Lung (tissue), 16 donors: ENCODE data around the gene PCDHGB2. TPM values are rescaled to one million over a fixed set of nuclear protein-coding genes. Genes with fewer than 3 reads are reported as not detected.
"Not testable (repeated sequence)": the region's sequence is repeated elsewhere in the genome, so short reads cannot be mapped to it uniquely, and the experiment has no call there.

Experiments used
- ATAC-seq: fragments of 200-7000 bp; cut with Tn5 transposase; one replicate; pipeline ENCODE4 v1.9.1; 2020; ENCODE audit warnings: moderate number of reproducible peaks; ENCODE audit not compliant: insufficient read depth, low FRiP score
- DNase-seq, 3 donors: peaks; one replicate each; pipeline ENCODE4 v3.0.0-alpha.2; 2013 to 2017
- H3K27ac ChIP-seq, 2 donors: one replicate each; pipeline ENCODE4 v1.5.1; 2013; ENCODE audit warnings: mild to moderate bottlenecking in 2 of 2, moderate library complexity in 2 of 2, control low read depth in 1 of 2, inconsistent platforms in 1 of 2, low read depth in 1 of 2, low read length in 1 of 2
- H3K27me3 ChIP-seq, 3 donors: one replicate each; pipeline ENCODE4 v1.5.1; 2013; ENCODE audit warnings: low read length in 2 of 3; ENCODE audit not compliant: control insufficient read depth in 3 of 3, insufficient read depth in 3 of 3
- H3K36me3 ChIP-seq, 4 donors: one replicate each; pipeline ENCODE4 v1.5.1; 2013; ENCODE audit warnings: low read length in 4 of 4, mild to moderate bottlenecking in 1 of 4, moderate library complexity in 1 of 4; ENCODE audit not compliant: control insufficient read depth in 4 of 4, insufficient read depth in 4 of 4
- H3K4me1 ChIP-seq, 5 donors: one replicate each; pipeline ENCODE4 v1.5.1; 2013; ENCODE audit warnings: low read length in 5 of 5, mild to moderate bottlenecking in 2 of 5, moderate library complexity in 1 of 5; ENCODE audit not compliant: control insufficient read depth in 5 of 5, insufficient read depth in 5 of 5
- H3K4me3 ChIP-seq: one replicate; pipeline ENCODE4 v1.5.1; 2013; ENCODE audit warnings: mild to moderate bottlenecking, control low read depth, moderate library complexity
- H3K9ac ChIP-seq, 2 donors: one replicate each; pipeline ENCODE4 v1.5.1; 2013; ENCODE audit warnings: low read length in 2 of 2, control low read depth in 1 of 2; ENCODE audit not compliant: insufficient read depth in 1 of 2
- H3K9me3 ChIP-seq, 4 donors: one replicate each; pipeline ENCODE4 v1.5.1; 2013; ENCODE audit warnings: low read length in 3 of 4, mild to moderate bottlenecking in 1 of 4, moderate library complexity in 1 of 4; ENCODE audit not compliant: control insufficient read depth in 4 of 4, insufficient read depth in 3 of 4
- WGBS, 2 donors: extraction: QIAGEN DNeasy Blood & Tissue Kit; methylation state at CpG; one replicate each; pipeline ENCODE4 v1.1.7; 2013; 5-methylcytosine and 5-hydroxymethylcytosine counted together
- long read RNA-seq, 5 donors: transcript quantifications; one replicate each; lab custom pipeline, GENCODE V29; 2026
- polyA plus RNA-seq, 2 donors: library from polyadenylated mRNA; stranded (reverse); fragments of 200-250 nt; gene quantifications; one replicate each; pipeline ENCODE4 v1.2.1, GENCODE V29; 2013
- total RNA-seq, 2 donors: library from RNA; depleted of rRNA in 1 of 2; stranded (reverse); fragments of >200 nt in 1 of 2; gene quantifications; one replicate each; pipeline ENCODE4 v1.2.1, GENCODE V29; 2014 to 2021
- TF ChIP-seq, protein P1 (sequence below): IDR thresholded peaks from 2 replicates; pipeline ENCODE4 v1.5.1; 2012; ENCODE audit warnings: mild to moderate bottlenecking; ENCODE audit errors: control extremely low read depth, extremely low read depth
- donor health status: control.
- donor health status: control.
- donor health status: Bipolar disorder and iron deficiency.
- donor health status: healthy.
- donor health status: DM: yes; HTN: yes; CAD: no.

The PCDHGB2 gene
- 10 to 100 TPM in 1 of 2 donors, 1 to 10 TPM in 1; 4.6 to 10.1 TPM for total RNA-seq
- polyA plus RNA-seq = under 1 TPM; 0.28 to 0.48 TPM
- long read RNA-seq, donor 1, full-length matches to known transcripts = 12 of 12 reads
- long read RNA-seq, donor 1, partial matches to known transcripts = 0 of 12 reads
- long read RNA-seq, donor 1, other reads (novel, unspliced or antisense) = 0 of 12 reads
- long read RNA-seq, donor 2, full-length matches to known transcripts = 2 of 2 reads
- long read RNA-seq, donor 2, partial matches to known transcripts = 0 of 2 reads
- long read RNA-seq, donor 2, other reads (novel, unspliced or antisense) = 0 of 2 reads
- long read RNA-seq, donor 3, full-length matches to known transcripts = 3 of 3 reads
- long read RNA-seq, donor 3, partial matches to known transcripts = 0 of 3 reads
- long read RNA-seq, donor 3, other reads (novel, unspliced or antisense) = 0 of 3 reads
- long read RNA-seq, donor 4, partial matches to known transcripts = 0 of 1 reads
- long read RNA-seq, donor 4, other reads (novel, unspliced or antisense) = 0 of 1 reads
- long read RNA-seq, donor 5, full-length matches to known transcripts = 12 of 12 reads
- long read RNA-seq, donor 5, partial matches to known transcripts = 0 of 12 reads
- long read RNA-seq, donor 5, other reads (novel, unspliced or antisense) = 0 of 12 reads

DNA sequence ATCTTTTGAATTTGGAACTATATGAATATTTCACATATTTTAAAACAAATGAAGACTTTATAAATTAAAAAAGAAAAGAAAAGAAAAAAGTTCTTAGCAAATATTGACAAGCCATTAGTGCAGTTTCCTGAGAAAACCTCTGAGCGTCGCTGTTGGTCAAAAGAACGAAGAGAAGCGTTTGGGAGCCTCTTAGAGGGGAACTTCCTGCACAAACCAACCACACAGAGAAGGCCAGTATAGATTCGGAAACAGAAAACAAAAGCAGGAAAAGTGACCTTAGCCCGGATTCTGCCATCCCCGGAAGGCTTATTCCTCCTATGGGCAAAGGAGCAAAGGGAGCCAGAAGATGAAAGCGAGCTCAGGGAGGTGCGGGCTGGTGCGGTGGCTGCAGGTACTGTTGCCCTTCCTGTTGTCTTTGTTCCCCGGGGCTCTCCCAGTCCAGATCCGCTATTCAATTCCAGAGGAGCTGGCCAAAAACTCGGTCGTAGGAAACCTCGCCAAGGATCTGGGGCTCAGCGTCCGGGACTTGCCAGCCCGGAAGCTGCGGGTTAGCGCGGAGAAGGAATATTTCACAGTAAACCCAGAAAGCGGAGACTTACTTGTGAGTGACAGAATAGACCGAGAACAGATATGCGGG, at the start of gene PCDHGB2:
Gene PCDHGB2, plus strand, starts transcription at position 205 of the 637 bp plus-strand sequence. Its CDS starts 142 bp downstream, at position 347.
- TF ChIP-seq, protein P1, sequence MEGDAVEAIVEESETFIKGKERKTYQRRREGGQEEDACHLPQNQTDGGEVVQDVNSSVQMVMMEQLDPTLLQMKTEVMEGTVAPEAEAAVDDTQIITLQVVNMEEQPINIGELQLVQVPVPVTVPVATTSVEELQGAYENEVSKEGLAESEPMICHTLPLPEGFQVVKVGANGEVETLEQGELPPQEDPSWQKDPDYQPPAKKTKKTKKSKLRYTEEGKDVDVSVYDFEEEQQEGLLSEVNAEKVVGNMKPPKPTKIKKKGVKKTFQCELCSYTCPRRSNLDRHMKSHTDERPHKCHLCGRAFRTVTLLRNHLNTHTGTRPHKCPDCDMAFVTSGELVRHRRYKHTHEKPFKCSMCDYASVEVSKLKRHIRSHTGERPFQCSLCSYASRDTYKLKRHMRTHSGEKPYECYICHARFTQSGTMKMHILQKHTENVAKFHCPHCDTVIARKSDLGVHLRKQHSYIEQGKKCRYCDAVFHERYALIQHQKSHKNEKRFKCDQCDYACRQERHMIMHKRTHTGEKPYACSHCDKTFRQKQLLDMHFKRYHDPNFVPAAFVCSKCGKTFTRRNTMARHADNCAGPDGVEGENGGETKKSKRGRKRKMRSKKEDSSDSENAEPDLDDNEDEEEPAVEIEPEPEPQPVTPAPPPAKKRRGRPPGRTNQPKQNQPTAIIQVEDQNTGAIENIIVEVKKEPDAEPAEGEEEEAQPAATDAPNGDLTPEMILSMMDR = no peak
- WGBS, 2 donors = 18 to 20% methylated on average over 24 of the region's 24 CpGs
- Histone ChIP-seq H3K27me3 (peaks cover 0 to 5% (median under 1%) of the 10 kb centered on the region in 3 donors), H3K27ac (no peak within 1 kb of the TSS), H3K36me3 (peaks cover 0 to 3% (median 0%) of the 10 kb centered on the region in 4 donors), H3K4me3 (no peak within 1 kb of the TSS), H3K9me3 (peaks cover 11 to 55% (median 29%) of the 10 kb centered on the region in 4 donors), H3K4me1 (peaks cover 0 to 2% (median 0%) of the 10 kb centered on the region in 5 donors), H3K9ac (no peak within 1 kb of the TSS)
- ATAC-seq (no peak), DNase-seq (peak in 2 of 3 donors; percentile 43 to 44)

DNA sequence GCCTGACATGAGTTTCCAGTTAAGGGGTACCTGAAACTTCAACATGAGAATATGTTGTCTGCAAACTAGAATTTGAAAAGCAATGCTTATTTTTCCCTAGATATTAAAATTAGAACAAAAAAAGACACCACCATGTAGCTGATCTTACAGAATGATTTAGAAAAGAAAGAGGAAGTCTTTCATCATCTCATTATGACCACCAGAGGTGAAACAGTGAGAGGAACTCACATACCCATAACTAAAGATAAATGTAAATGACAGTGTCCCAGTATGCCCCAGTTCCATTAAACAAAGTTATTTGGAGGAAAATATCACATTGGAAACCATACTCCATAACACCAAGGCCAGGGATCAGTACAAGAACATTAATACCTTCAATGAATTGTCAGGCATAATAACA, 46.1 kb upstream of the PCDHGB2 start:
- Histone ChIP-seq H3K9me3 (peaks cover 23 to 51% (median 32%) of the 10 kb centered on the region in 4 donors), H3K27ac (no peak overlapping the region), H3K36me3 (peaks cover 0 to 29% (median 13%) of the 10 kb centered on the region in 4 donors), H3K9ac (no peak overlapping the region), H3K27me3 (no peaks in the 10 kb centered on the region), H3K4me1 (no peaks in the 10 kb centered on the region), H3K4me3 (no peak overlapping the region)
- TF ChIP-seq, protein P1 = no peak
- no peak for DNase-seq
- no peak for ATAC-seq

DNA sequence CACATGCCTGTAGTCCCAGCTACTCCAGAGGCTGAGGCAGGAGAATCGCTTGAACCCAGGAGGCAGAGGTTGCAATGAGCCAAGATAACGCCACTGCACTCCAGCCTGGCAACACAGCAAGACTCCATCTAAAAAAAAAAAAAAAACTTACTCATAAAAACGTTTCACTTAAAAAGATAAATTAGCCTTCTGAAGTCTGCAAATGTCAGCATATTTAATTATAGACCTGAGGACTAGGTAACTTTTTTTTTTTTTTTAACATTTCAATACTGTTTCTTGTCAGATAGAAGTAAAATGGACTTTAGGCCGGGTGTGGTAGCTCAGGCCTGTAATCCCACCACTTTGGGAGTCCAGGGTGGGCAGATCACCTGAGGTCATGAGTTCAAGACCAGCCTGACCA, 42.8 kb upstream of the PCDHGB2 start:
- H3K27me3 ChIP-seq, H3K9ac ChIP-seq, H3K4me3 ChIP-seq, H3K27ac ChIP-seq, ATAC-seq, DNase-seq, H3K4me1 ChIP-seq: not testable (repeated sequence)
- WGBS, 2 donors = 94% methylated on average over 4 of the region's 4 CpGs
- peaks cover 29 to 48% (median 35%) of the 10 kb centered on the region in 4 donors for H3K9me3 ChIP-seq
- peaks cover 0 to 39% (median 22%) of the 10 kb centered on the region in 4 donors for H3K36me3 ChIP-seq

DNA sequence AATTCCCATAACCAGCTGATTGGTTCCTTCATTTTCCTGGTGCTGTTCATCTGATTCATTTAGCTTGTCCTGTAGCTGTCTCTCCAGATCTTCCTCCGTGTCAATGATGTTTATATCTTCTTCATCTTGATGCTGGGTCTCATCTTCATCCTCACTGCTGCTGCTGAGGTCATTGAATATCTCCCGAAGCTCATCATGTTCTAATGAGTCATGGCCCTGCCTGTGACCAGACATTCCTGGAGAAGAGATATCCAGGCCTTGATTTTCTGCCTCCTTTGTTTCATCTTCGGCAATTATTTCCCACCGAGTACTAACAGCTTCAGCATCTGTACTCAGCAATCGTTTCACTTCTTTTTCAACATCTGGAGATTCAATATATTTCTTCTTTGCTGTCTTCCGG, 40.6 kb upstream of the PCDHGB2 start:
- peaks cover 24 to 39% (median 32%) of the 10 kb centered on the region in 4 donors for H3K9me3 ChIP-seq
- no peaks in the 10 kb centered on the region for H3K27me3 ChIP-seq
- ATAC-seq (no peak), DNase-seq (no peak)
- H3K4me3 ChIP-seq = no peak overlapping the region
- peaks cover 0 to 37% (median 21%) of the 10 kb centered on the region in 4 donors for H3K36me3 ChIP-seq
- WGBS, 2 donors = 97 to 98% methylated on average over 6 of the region's 6 CpGs
- TF ChIP-seq, protein P1 = no peak
- H3K4me1 ChIP-seq = peaks cover 0 to 9% (median 0%) of the 10 kb centered on the region in 5 donors
- H3K27ac ChIP-seq = peak overlapping the region in 1 of 2 donors; percentile 96
- no peak overlapping the region for H3K9ac ChIP-seq
